ENCODE results near the gene MPDZ. TPM values are rescaled to one million over a fixed set of nuclear protein-coding genes. Genes with fewer than 3 reads are reported as not detected.

Gene MPDZ
- total RNA-seq, 1 experiment from 2014 or later = 15.3 TPM

GRCh38 chr9:13088720-13089427 lies 190.6 kb downstream of the MPDZ start:
- BruUV-seq (replicated peaks) = no TSS peak
- H3K27ac ChIP-seq = no peak overlapping the region
- H3K79me2 ChIP-seq (ENCODE audit: low read depth) = no peaks in the 10 kb centered on the region
- H4K20me1 ChIP-seq (ENCODE audit: insufficient read depth) = no peaks in the 10 kb centered on the region
- intact Hi-C loops (cut with micrococcal nuclease; ENCODE audit: unreplicated experiment) = loop anchor here (2.0 to 5.0 kb wide), 3 partner anchors 54 to 387 kb away; no protein-coding TSS in a partner anchor
- no peaks in the 10 kb centered on the region for H3K27me3 ChIP-seq (ENCODE audit: insufficient read depth, low read depth)
- TF ChIP-seq EZH2 (IDR thresholded peaks at IDR 0.05; ENCODE audit: low read depth) = no peak
- TF ChIP-seq, protein P1, sequence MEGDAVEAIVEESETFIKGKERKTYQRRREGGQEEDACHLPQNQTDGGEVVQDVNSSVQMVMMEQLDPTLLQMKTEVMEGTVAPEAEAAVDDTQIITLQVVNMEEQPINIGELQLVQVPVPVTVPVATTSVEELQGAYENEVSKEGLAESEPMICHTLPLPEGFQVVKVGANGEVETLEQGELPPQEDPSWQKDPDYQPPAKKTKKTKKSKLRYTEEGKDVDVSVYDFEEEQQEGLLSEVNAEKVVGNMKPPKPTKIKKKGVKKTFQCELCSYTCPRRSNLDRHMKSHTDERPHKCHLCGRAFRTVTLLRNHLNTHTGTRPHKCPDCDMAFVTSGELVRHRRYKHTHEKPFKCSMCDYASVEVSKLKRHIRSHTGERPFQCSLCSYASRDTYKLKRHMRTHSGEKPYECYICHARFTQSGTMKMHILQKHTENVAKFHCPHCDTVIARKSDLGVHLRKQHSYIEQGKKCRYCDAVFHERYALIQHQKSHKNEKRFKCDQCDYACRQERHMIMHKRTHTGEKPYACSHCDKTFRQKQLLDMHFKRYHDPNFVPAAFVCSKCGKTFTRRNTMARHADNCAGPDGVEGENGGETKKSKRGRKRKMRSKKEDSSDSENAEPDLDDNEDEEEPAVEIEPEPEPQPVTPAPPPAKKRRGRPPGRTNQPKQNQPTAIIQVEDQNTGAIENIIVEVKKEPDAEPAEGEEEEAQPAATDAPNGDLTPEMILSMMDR (conservative IDR thresholded peaks at IDR 0.05) = peak; percentile 78
- ChIA-PET CTCF (interaction anchor here (0.5 to 2.1 kb wide), 3 partner anchors 8 to 165 kb away, joined by 3 to 5 read pairs (median 4); no protein-coding TSS in a partner anchor), POLR2A (ENCODE audit: unreplicated experiment) (no interaction called here)
- no peaks in the 10 kb centered on the region for H3K36me3 ChIP-seq (ENCODE audit: low read depth)
- peaks cover 9% of the 10 kb centered on the region for H3K4me1 ChIP-seq (replicated peaks; ENCODE audit: insufficient read depth)
- H3K9me3 ChIP-seq (ENCODE audit: insufficient read depth, low read depth) = no peaks in the 10 kb centered on the region
- peak overlapping the region; percentile 66 for H3K4me2 ChIP-seq
- no peaks in the 10 kb centered on the region for H3K9me2 ChIP-seq (ENCODE audit: insufficient read depth)
- peak overlapping the region; percentile 69; the same call in 1 of the 2 replicates for H2AFZ ChIP-seq
- H3F3A ChIP-seq (ENCODE audit: insufficient read depth, low read depth) = peaks cover 5% of the 10 kb centered on the region; the same call in 1 of the 2 replicates
- peak in 1 of 2 experiments; percentile 5 for DNase-seq
- H3K4me3 ChIP-seq = no peak overlapping the region; the same call in 1 of the 2 replicates

- H3F3A ChIP-seq (ENCODE audit: insufficient read depth, low read depth) = peaks cover 21% of the 10 kb centered on the region; the same call in 1 of the 2 replicates
- POLR2A ChIA-PET (ENCODE audit: unreplicated experiment) = no interaction called here
- H3K4me3 ChIP-seq = no peak overlapping the region
- H3K79me2 ChIP-seq (ENCODE audit: low read depth) = no peaks in the 10 kb centered on the region
- DNase-seq = peak; percentile 1 to 73
- TF ChIP-seq EZH2 (IDR thresholded peaks at IDR 0.05; ENCODE audit: low read depth) = no peak
- TF ChIP-seq, protein P1 (conservative IDR thresholded peaks at IDR 0.05) = no peak
- CTCF ChIA-PET = no interaction called here
- intact Hi-C loops (cut with micrococcal nuclease; ENCODE audit: unreplicated experiment) = no loop called here
- no peaks in the 10 kb centered on the region for H3K9me2 ChIP-seq (ENCODE audit: insufficient read depth)
- BruUV-seq (replicated peaks) = no TSS peak
- H2AFZ ChIP-seq = no peak overlapping the region
- no peaks in the 10 kb centered on the region for H3K27me3 ChIP-seq (ENCODE audit: insufficient read depth, low read depth)
- H3K4me2 ChIP-seq = peak overlapping the region; percentile 47
- H3K36me3 ChIP-seq (ENCODE audit: low read depth) = no peaks in the 10 kb centered on the region
- H3K27ac ChIP-seq = peak overlapping the region; percentile 56
- peaks cover 27% of the 10 kb centered on the region for H3K4me1 ChIP-seq (replicated peaks; ENCODE audit: insufficient read depth)
- 0 out of 2 replicates have a peak, but pooled peaks cover 4% of the 10 kb centered on the region for H3K9me3 ChIP-seq (ENCODE audit: insufficient read depth, low read depth)
- H4K20me1 ChIP-seq (ENCODE audit: insufficient read depth) = no peaks in the 10 kb centered on the region
Measured at GRCh38 chr9:13083963-13084528, 195.4 kb downstream of the MPDZ start.

GRCh38 chr9:13083366-13083765 lies 196.1 kb downstream of the MPDZ start:
- H3K4me2 ChIP-seq = peak overlapping the region; percentile 47; the same call in 1 of the 2 replicates
- H3K4me1 ChIP-seq (replicated peaks; ENCODE audit: insufficient read depth) = peaks cover 27% of the 10 kb centered on the region
- no peak overlapping the region for H2AFZ ChIP-seq
- H3K27ac ChIP-seq = peak overlapping the region; percentile 56
- TF ChIP-seq EZH2 (IDR thresholded peaks at IDR 0.05; ENCODE audit: low read depth) = no peak
- TF ChIP-seq, protein P1 (conservative IDR thresholded peaks at IDR 0.05) = no peak
- H4K20me1 ChIP-seq (ENCODE audit: insufficient read depth) = no peaks in the 10 kb centered on the region
- ChIA-PET CTCF (no interaction called here), POLR2A (ENCODE audit: unreplicated experiment) (no interaction called here)
- no peaks in the 10 kb centered on the region for H3K9me2 ChIP-seq (ENCODE audit: insufficient read depth)
- peaks cover 21% of the 10 kb centered on the region; the same call in 1 of the 2 replicates for H3F3A ChIP-seq (ENCODE audit: insufficient read depth, low read depth)
- DNase-seq = no peak
- no peak overlapping the region for H3K4me3 ChIP-seq
- no peaks in the 10 kb centered on the region for H3K36me3 ChIP-seq (ENCODE audit: low read depth)
- 0 out of 2 replicates have a peak, but pooled peaks cover 4% of the 10 kb centered on the region for H3K9me3 ChIP-seq (ENCODE audit: insufficient read depth, low read depth)
- no TSS peak for BruUV-seq (replicated peaks)
- H3K27me3 ChIP-seq (ENCODE audit: insufficient read depth, low read depth) = no peaks in the 10 kb centered on the region
- no peaks in the 10 kb centered on the region for H3K79me2 ChIP-seq (ENCODE audit: low read depth)
- intact Hi-C loops (cut with micrococcal nuclease; ENCODE audit: unreplicated experiment) = no loop called here
